GM21360 (cell line): ENCODE results near the gene USP17L13.
"Not testable (repeated sequence)": the region's sequence is repeated elsewhere in the genome, so short reads cannot be mapped to it uniquely, and the experiment has no call there.

ENCODE experiments used
- ATAC-seq: cut with Tn5 transposase; IDR thresholded peaks from one replicate; pipeline ENCODE4 v1.9.1; 2021; ENCODE audit warnings: mild to moderate bottlenecking, moderate library complexity; ENCODE audit not compliant: unreplicated experiment

Gene USP17L13, protein sequence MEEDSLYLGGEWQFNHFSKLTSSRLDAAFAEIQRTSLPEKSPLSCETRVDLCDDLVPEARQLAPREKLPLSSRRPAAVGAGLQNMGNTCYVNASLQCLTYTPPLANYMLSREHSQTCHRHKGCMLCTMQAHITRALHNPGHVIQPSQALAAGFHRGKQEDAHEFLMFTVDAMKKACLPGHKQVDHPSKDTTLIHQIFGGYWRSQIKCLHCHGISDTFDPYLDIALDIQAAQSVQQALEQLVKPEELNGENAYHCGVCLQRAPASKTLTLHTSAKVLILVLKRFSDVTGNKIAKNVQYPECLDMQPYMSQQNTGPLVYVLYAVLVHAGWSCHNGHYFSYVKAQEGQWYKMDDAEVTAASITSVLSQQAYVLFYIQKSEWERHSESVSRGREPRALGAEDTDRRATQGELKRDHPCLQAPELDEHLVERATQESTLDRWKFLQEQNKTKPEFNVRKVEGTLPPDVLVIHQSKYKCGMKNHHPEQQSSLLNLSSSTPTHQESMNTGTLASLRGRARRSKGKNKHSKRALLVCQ

DNA sequence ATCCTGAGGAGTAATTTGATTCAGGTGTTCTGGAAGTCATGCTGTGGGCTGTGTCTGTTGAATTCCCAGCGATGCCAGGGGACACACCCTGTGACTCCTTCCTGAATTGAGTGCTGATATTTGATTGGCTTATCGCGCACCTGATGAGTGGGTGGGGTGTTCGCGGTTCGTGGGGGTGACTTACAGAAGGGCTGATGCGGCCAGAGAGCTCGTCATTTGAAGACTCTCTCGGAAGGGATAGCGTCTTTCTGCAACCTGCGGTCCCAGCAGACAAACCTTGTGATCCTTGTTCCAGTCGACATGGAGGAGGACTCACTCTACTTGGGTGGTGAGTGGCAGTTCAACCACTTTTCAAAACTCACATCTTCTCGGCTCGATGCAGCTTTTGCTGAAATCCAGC is at the start of gene USP17L13:
Gene USP17L13, plus strand, starts transcription at position 301 of the 400 bp plus-strand sequence. Its CDS starts 0 bp downstream, at position 301.
- not testable (repeated sequence) for ATAC-seq

DNA sequence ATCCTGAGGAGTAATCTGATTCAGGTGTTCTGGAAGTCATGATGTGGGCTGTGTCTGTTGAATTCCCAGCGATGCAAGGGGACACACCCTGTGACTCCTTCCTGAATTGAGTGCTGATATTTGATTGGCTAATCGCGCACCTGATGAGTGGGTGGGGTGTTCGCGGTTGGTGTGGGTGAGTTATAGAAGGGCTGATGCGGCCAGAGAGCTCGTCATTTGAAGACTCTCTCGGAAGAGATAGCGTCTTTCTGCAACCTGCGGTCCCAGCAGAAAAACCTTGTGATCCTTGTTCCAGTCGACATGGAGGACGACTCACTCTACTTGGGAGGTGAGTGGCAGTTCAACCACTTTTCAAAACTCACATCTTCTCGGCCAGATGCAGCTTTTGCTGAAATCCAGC is 14.3 kb upstream of the USP17L13 start, which contains the start of gene USP17L10:
Gene USP17L10, plus strand, starts transcription at position 301 of the 400 bp plus-strand sequence. Its CDS starts 0 bp downstream, at position 301.
- ATAC-seq: not testable (repeated sequence)

DNA sequence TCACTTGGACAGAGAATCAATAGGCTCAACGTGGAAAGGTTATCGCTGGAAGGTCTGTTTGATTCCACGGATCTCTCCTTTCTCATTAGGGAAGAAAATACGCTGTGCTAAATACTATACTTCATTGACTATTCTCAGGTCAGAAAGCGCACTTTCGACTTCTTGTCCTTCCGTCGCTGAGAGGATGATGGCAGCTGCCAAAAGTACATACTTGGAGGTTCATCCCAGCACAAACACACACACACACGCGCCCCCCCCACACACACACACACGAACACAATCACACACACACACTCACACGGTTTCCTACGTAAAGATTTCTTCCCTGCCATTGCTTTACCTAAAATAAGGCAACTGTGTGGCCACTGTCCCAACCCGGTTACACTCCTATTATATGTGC is 10.0 kb upstream of the USP17L13 start:
- not testable (repeated sequence) for ATAC-seq

DNA sequence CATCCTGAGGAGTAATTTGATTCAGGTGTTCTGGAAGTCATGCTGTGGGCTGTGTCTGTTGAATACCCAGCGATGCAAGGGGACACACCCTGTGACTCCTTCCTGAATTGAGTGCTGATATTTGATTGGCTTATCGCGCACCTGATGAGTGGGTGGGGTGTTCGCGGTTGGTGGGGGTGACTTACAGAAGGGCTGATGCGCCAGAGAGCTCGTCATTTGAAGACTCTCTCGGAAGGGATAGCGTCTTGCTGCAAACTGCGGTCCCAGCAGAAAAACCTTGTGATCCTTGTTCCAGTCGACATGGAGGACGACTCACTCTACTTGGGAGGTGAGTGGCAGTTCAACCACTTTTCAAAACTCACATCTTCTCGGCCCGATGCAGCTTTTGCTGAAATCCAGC is 9.6 kb upstream of the USP17L13 start, which contains the start of gene USP17L11:
Gene USP17L11, plus strand, starts transcription at position 301 of the 400 bp plus-strand sequence. Its CDS starts 0 bp downstream, at position 301.
- not testable (repeated sequence) for ATAC-seq

DNA sequence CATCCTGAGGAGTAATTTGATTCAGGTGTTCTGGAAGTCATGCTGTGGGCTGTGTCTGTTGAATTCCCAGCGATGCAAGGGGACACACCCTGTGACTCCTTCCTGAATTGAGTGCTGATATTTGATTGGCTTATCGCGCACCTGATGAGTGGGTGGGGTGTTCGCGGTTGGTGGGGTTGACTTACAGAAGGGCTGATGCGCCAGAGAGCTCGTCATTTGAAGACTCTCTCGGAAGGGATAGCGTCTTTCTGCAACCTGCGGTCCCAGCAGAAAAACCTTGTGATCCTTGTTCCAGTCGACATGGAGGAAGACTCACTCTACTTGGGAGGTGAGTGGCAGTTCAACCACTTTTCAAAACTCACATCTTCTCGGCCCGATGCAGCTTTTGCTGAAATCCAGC is 4.8 kb upstream of the USP17L13 start, which contains the start of gene USP17L12:
Gene USP17L12, plus strand, starts transcription at position 301 of the 400 bp plus-strand sequence. Its CDS starts 0 bp downstream, at position 301.
- not testable (repeated sequence) for ATAC-seq

- not testable (repeated sequence) for ATAC-seq
Measured at GRCh38 chr4:9230249-9230648, 5.6 kb downstream of the USP17L13 start.

DNA sequence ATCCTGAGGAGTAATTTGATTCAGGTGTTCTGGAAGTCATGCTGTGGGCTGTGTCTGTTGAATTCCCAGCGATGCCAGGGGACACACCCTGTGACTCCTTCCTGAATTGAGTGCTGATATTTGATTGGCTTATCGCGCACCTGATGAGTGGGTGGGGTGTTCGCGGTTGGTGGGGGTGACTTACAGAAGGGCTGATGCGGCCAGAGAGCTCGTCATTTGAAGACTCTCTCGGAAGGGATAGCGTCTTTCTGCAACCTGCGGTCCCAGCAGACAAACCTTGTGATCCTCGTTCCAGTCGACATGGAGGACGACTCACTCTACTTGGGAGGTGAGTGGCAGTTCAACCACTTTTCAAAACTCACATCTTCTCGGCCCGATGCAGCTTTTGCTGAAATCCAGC is 9.4 kb downstream of the USP17L13 start, which contains the start of gene USP17L15:
Gene USP17L15, plus strand, starts transcription at position 301 of the 400 bp plus-strand sequence. Its CDS starts 0 bp downstream, at position 301.
- not testable (repeated sequence) for ATAC-seq

- ATAC-seq: not testable (repeated sequence)
Measured at GRCh38 chr4:9238461-9238860, 13.8 kb downstream of the USP17L13 start.

DNA sequence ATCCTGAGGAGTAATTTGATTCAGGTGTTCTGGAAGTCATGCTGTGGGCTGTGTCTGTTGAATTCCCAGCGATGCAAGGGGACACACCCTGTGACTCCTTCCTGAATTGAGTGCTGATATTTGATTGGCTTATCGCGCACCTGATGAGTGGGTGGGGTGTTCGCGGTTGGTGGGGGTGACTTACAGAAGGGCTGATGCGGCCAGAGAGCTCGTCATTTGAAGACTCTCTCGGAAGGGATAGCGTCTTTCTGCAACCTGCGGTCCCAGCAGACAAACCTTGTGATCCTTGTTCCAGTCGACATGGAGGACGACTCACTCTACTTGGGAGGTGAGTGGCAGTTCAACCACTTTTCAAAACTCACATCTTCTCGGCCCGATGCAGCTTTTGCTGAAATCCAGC is 18.9 kb downstream of the USP17L13 start, which contains the start of gene USP17L17:
Gene USP17L17, plus strand, starts transcription at position 301 of the 400 bp plus-strand sequence. Its CDS starts 0 bp downstream, at position 301.
- ATAC-seq: not testable (repeated sequence)

GRCh38 chr4:9247953-9248680 is 23.4 kb downstream of the USP17L13 start, which contains the start of gene USP17L18:
TSS of gene USP17L18 (plus strand) at chr4:9248630. CDS start at chr4:9248630, 0 bp downstream.
- ATAC-seq: not testable (repeated sequence)

- ATAC-seq: not testable (repeated sequence)
Measured at GRCh38 chr4:9253078-9253477, 28.4 kb downstream of the USP17L13 start, which contains the start of gene USP17L19. TSS of gene USP17L19 (plus strand) at chr4:9253378. CDS start at chr4:9253378, 0 bp downstream.

- ATAC-seq: not testable (repeated sequence)
Measured at GRCh38 chr4:9257824-9258223, 33.1 kb downstream of the USP17L13 start, which contains the start of gene USP17L20. TSS of gene USP17L20 (plus strand) at chr4:9258124. CDS start at chr4:9258124, 0 bp downstream.

GRCh38 chr4:9262572-9262971 is 37.9 kb downstream of the USP17L13 start, which contains the start of gene USP17L21:
TSS of gene USP17L21 (plus strand) at chr4:9262872. CDS start at chr4:9262872, 0 bp downstream.
- ATAC-seq: not testable (repeated sequence)

- ATAC-seq: not testable (repeated sequence)
Measured at GRCh38 chr4:9267319-9267718, 42.6 kb downstream of the USP17L13 start, which contains the start of gene USP17L22. TSS of gene USP17L22 (plus strand) at chr4:9267619. CDS start at chr4:9267619, 0 bp downstream.

DNA sequence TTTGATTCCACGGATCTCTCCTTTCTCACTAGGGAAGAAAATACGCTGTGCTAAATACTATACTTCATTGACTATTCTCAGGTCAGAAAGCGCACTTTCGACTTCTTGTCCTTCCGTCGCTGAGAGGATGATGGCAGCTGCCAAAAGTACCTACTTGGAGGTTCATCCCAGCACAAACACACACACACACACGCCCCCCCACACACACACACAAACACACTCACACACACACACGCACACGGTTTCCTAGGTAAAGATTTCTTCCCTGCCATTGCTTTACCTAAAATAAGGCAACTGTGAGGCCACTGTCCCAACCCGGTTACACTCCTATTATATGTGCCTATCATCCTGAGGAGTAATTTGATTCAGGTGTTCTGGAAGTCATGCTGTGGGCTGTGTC is 47.0 kb downstream of the USP17L13 start:
- ATAC-seq: not testable (repeated sequence)
